Caco-2 (cell line): ENCODE results near the gene TCEAL5. TPM values are rescaled to one million over a fixed set of nuclear protein-coding genes. Genes with fewer than 3 reads are reported as not detected.

Experiments
- BruUV-seq: library from RNA; stranded (reverse); fragments of 400-500 nt; replicated peaks from 2 replicates; lab custom pipeline; 2021; lab: Mats Ljungman, UMichigan
- CTCF ChIA-PET: fragments of 300-600 bp; sonication (Branson Sonifier 250); formaldehyde crosslinking; loops from one replicate; lab custom pipeline; 2022; ENCODE audit warnings: antibody characterized with exemption; lab: Charles Lee
- POLR2A ChIA-PET: fragments of 300-600 bp; sonication (Branson Sonifier 250); formaldehyde crosslinking; loops from one replicate; lab custom pipeline; 2022; ENCODE audit warnings: antibody characterized with exemption; lab: Charles Lee
- DNase-seq, 2 experiments: peaks; one replicate each; pipeline versions ENCODE4 v3.0.0 to v3.0.0-alpha.2; 2020 to 2022
- H3K27me3 ChIP-seq: replicated peaks from 2 replicates; pipeline ENCODE4 v1.6.0; 2011; ENCODE audit warnings: low read length; ENCODE audit not compliant: control insufficient read depth, insufficient read depth
- H3K36me3 ChIP-seq: 2 replicates; pipeline ENCODE4 v1.5.1; 2011; ENCODE audit warnings: low read length; ENCODE audit not compliant: control insufficient read depth, insufficient read depth
- H3K4me1 ChIP-seq: fragments of 250-450 bp; sonication (Bioruptor Pico); 2 replicates; pipeline ENCODE4 v1.5.1; 2020; ENCODE audit warnings: mild to moderate bottlenecking
- H3K4me3 ChIP-seq: 2 replicates; pipeline ENCODE4 v1.5.1; 2011; ENCODE audit warnings: low read depth, mild to moderate bottlenecking, control low read depth, low read length
- H3K9me3 ChIP-seq: fragments of 250-450 bp; sonication (Bioruptor Pico); 2 replicates; pipeline ENCODE4 v1.5.1; 2020; ENCODE audit warnings: mild to moderate bottlenecking, moderate library complexity
- H3K27ac Mint-ChIP-seq: one replicate; pipeline ENCODE4 v1.8.0; 2022; ENCODE audit warnings: mixed read lengths; ENCODE audit not compliant: unreplicated experiment
- H3K27me3 Mint-ChIP-seq: one replicate; pipeline ENCODE4 v1.8.0; 2022; ENCODE audit warnings: mixed read lengths; ENCODE audit not compliant: insufficient read depth, unreplicated experiment
- H3K36me3 Mint-ChIP-seq: one replicate; pipeline ENCODE4 v1.8.0; 2022; ENCODE audit warnings: mild to moderate bottlenecking, mixed read lengths; ENCODE audit not compliant: insufficient read depth, unreplicated experiment
- H3K4me1 Mint-ChIP-seq: one replicate; pipeline ENCODE4 v1.8.0; 2022; ENCODE audit warnings: low read depth, mixed read lengths; ENCODE audit not compliant: unreplicated experiment
- H3K4me3 Mint-ChIP-seq: one replicate; pipeline ENCODE4 v1.8.0; 2022; ENCODE audit warnings: mild to moderate bottlenecking, moderate library complexity, mixed read lengths; ENCODE audit not compliant: unreplicated experiment
- H3K9me3 Mint-ChIP-seq: one replicate; pipeline ENCODE4 v1.8.0; 2022; ENCODE audit warnings: mixed read lengths; ENCODE audit not compliant: unreplicated experiment
- CTCF ChIP-seq, 2 experiments: fragments of 200-600 bp in 1 of 2; IDR thresholded peaks; 1 replicate in 1 of 2; 2 replicates in 1 of 2; pipeline versions ENCODE4 v1.5.1 to v1.8.0; 2011 to 2022; ENCODE audit warnings: antibody characterized with exemption in 1 of 2, control low read depth in 1 of 2, inconsistent platforms in 1 of 2, low read depth in 1 of 2, low read length in 1 of 2, mild to moderate bottlenecking in 1 of 2, moderate library complexity in 1 of 2; ENCODE audit not compliant: insufficient read depth in 1 of 2, severe bottlenecking in 1 of 2, unreplicated experiment in 1 of 2
- intact Hi-C: fragments of 100-400 bp; cut with micrococcal nuclease; formaldehyde crosslinking; loops from one replicate; pipeline ENCODE4 v1.10.0; 2022; ENCODE audit not compliant: unreplicated experiment
- total RNA-seq: library from RNA; stranded (reverse); gene quantifications from 2 replicates; pipeline ENCODE4 v1.2.3, GENCODE V29; 2022

Gene TCEAL5
- total RNA-seq, 1 experiment from 2014 or later: not detected

GRCh38 chrX:103293118-103293517, 16.6 kb upstream of the TCEAL5 start:
- Mint-ChIP-seq H3K9me3 (no peaks in the 10 kb centered on the region), H3K4me3 (no peak overlapping the region), H3K27me3 (peaks cover 3% of the 10 kb centered on the region), H3K27ac (no peak overlapping the region), H3K36me3 (no peaks in the 10 kb centered on the region), H3K4me1 (no peaks in the 10 kb centered on the region)
- H3K4me3 ChIP-seq: no peak overlapping the region
- no peaks in the 10 kb centered on the region for H3K9me3 ChIP-seq
- no peaks in the 10 kb centered on the region for H3K36me3 ChIP-seq
- H3K4me1 ChIP-seq: no peaks in the 10 kb centered on the region
- H3K27me3 ChIP-seq: no peaks in the 10 kb centered on the region
- no TSS peak for BruUV-seq
- intact Hi-C loops: no loop called here
- POLR2A ChIA-PET: no interaction called here
- DNase-seq: no peak
- CTCF ChIA-PET: no interaction called here
- TF ChIP-seq CTCF (IDR thresholded peaks at IDR 0.05; ENCODE audit: insufficient read depth in 1 of 2, low read depth in 1 of 2, low read length in 1 of 2, severe bottlenecking in 1 of 2, unreplicated experiment in 1 of 2): no peak

GRCh38 chrX:103279624-103280023, 3.1 kb upstream of the TCEAL5 start:
- Histone ChIP-seq H3K4me1 (no peaks in the 10 kb centered on the region), H3K4me3 (no peak overlapping the region), H3K36me3 (no peaks in the 10 kb centered on the region), H3K27me3 (no peaks in the 10 kb centered on the region), H3K9me3 (no peaks in the 10 kb centered on the region)
- H3K4me3 Mint-ChIP-seq: no peak overlapping the region
- BruUV-seq: no TSS peak
- POLR2A ChIA-PET: no interaction called here
- intact Hi-C loops: no loop called here
- TF ChIP-seq CTCF (IDR thresholded peaks at IDR 0.05; ENCODE audit: insufficient read depth in 1 of 2, low read depth in 1 of 2, low read length in 1 of 2, severe bottlenecking in 1 of 2, unreplicated experiment in 1 of 2): no peak
- no peaks in the 10 kb centered on the region for H3K36me3 Mint-ChIP-seq
- peaks cover 6% of the 10 kb centered on the region for H3K4me1 Mint-ChIP-seq
- no peak overlapping the region for H3K27ac Mint-ChIP-seq
- H3K27me3 Mint-ChIP-seq: peaks cover 26% of the 10 kb centered on the region
- no peaks in the 10 kb centered on the region for H3K9me3 Mint-ChIP-seq
- CTCF ChIA-PET: no interaction called here
- DNase-seq: no peak

GRCh38 chrX:103275947-103276567, 493 bp downstream of the TCEAL5 start:
- H3K27me3 ChIP-seq: no peaks in the 10 kb centered on the region
- no peak overlapping the region for H3K4me3 ChIP-seq
- Mint-ChIP-seq H3K9me3 (no peaks in the 10 kb centered on the region), H3K36me3 (no peaks in the 10 kb centered on the region), H3K27me3 (peaks cover 29% of the 10 kb centered on the region), H3K27ac (no peak overlapping the region), H3K4me1 (peaks cover 6% of the 10 kb centered on the region), H3K4me3 (no peak overlapping the region)
- TF ChIP-seq CTCF (IDR thresholded peaks at IDR 0.05; ENCODE audit: insufficient read depth in 1 of 2, low read depth in 1 of 2, low read length in 1 of 2, severe bottlenecking in 1 of 2, unreplicated experiment in 1 of 2): no peak
- ChIA-PET POLR2A (no interaction called here), CTCF (no interaction called here)
- intact Hi-C loops: no loop called here
- BruUV-seq: no TSS peak
- DNase-seq: no peak
- no peaks in the 10 kb centered on the region for H3K36me3 ChIP-seq
- no peaks in the 10 kb centered on the region for H3K9me3 ChIP-seq
- no peaks in the 10 kb centered on the region for H3K4me1 ChIP-seq
